HG02798 (cell line): ENCODE results near the gene DUSP12.
"Not testable (repeated sequence)": the region's sequence is repeated elsewhere in the genome, so short reads cannot be mapped to it uniquely, and the experiment has no call there.

Experiments used
- ATAC-seq: cut with Tn5 transposase; IDR thresholded peaks from one replicate; pipeline ENCODE4 v1.9.1; 2021; ENCODE audit warnings: mild to moderate bottlenecking; ENCODE audit not compliant: unreplicated experiment, poor library complexity

The DUSP12 gene

GRCh38 chr1:161749509-161750407 is at the start of gene DUSP12:
Gene DUSP12, plus strand, starts transcription at chr1:161749786. Its CDS starts 16 bp downstream, at chr1:161749802.
- peak; percentile 98 for ATAC-seq

- ATAC-seq = no peak
Measured at GRCh38 chr1:161702250-161702649, 47.3 kb upstream of the DUSP12 start.

GRCh38 chr1:161705537-161705936 is 44.0 kb upstream of the DUSP12 start:
- peak; percentile 35 for ATAC-seq

GRCh38 chr1:161706113-161706481 is 43.5 kb upstream of the DUSP12 start:
- peak; percentile 1 for ATAC-seq

GRCh38 chr1:161706482-161707347 is 42.9 kb upstream of the DUSP12 start, which contains the start of gene FCRLA:
Gene FCRLA, plus strand, starts transcription at chr1:161707229. Its CDS starts 36 bp downstream, at chr1:161707265.
- ATAC-seq = peak; percentile 69

- no peak for ATAC-seq
Measured at GRCh38 chr1:161707503-161707902, 42.1 kb upstream of the DUSP12 start.

GRCh38 chr1:161709373-161709772 is 40.2 kb upstream of the DUSP12 start:
- ATAC-seq = no peak

- no peak for ATAC-seq
Measured at GRCh38 chr1:161710560-161710959, 39.0 kb upstream of the DUSP12 start.

- no peak for ATAC-seq
Measured at GRCh38 chr1:161718559-161719324, 30.8 kb upstream of the DUSP12 start.

- ATAC-seq = no peak
Measured at GRCh38 chr1:161719325-161719611, 30.3 kb upstream of the DUSP12 start.

GRCh38 chr1:161720422-161720821 is 29.2 kb upstream of the DUSP12 start:
- ATAC-seq = no peak

- no peak for ATAC-seq
Measured at GRCh38 chr1:161720956-161721737, 28.4 kb upstream of the DUSP12 start, which contains the start of gene FCRLB. Gene FCRLB, plus strand, starts transcription at chr1:161721544. Its CDS starts 1,129 bp downstream, at chr1:161722673.

GRCh38 chr1:161721738-161722343 is 27.7 kb upstream of the DUSP12 start:
- ATAC-seq = no peak

- no peak for ATAC-seq
Measured at GRCh38 chr1:161722406-161722805, 27.2 kb upstream of the DUSP12 start.

- no peak for ATAC-seq
Measured at GRCh38 chr1:161723459-161724141, 26.0 kb upstream of the DUSP12 start.

- not testable (repeated sequence) for ATAC-seq
Measured at GRCh38 chr1:161725258-161725907, 24.2 kb upstream of the DUSP12 start.

- peak; percentile 14 for ATAC-seq
Measured at GRCh38 chr1:161725908-161726472, 23.6 kb upstream of the DUSP12 start.
